ENCODE measurements around the gene SNX27. TPM values are rescaled to one million over a fixed set of nuclear protein-coding genes. Genes with fewer than 3 reads are reported as not detected.
"Not testable (repeated sequence)": the region's sequence is repeated elsewhere in the genome, so short reads cannot be mapped to it uniquely, and the experiment has no call there.

Gene SNX27
- total RNA-seq, 1 donor from 2014 or later: 50.0 TPM

DNA sequence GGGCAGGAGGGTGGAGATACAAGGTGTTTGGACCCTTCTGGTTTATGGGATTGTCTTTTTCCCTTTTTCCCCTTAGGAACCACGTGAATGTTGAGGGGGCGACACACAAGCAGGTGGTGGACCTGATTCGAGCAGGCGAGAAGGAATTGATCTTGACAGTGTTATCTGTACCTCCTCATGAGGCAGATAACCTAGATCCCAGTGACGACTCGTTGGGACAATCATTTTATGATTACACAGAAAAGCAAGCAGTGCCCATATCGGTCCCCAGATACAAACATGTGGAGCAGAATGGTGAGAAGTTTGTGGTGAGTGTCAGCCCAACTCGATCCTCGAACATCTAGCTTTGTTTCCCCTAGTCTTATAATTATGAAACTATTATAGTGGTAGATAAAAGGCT, 27.0 kb downstream of the SNX27 start:
- TF ChIP-seq, protein P1, sequence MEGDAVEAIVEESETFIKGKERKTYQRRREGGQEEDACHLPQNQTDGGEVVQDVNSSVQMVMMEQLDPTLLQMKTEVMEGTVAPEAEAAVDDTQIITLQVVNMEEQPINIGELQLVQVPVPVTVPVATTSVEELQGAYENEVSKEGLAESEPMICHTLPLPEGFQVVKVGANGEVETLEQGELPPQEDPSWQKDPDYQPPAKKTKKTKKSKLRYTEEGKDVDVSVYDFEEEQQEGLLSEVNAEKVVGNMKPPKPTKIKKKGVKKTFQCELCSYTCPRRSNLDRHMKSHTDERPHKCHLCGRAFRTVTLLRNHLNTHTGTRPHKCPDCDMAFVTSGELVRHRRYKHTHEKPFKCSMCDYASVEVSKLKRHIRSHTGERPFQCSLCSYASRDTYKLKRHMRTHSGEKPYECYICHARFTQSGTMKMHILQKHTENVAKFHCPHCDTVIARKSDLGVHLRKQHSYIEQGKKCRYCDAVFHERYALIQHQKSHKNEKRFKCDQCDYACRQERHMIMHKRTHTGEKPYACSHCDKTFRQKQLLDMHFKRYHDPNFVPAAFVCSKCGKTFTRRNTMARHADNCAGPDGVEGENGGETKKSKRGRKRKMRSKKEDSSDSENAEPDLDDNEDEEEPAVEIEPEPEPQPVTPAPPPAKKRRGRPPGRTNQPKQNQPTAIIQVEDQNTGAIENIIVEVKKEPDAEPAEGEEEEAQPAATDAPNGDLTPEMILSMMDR (IDR thresholded peaks at IDR 0.05; ENCODE audit: unreplicated experiment): no peak
- no peak for DNase-seq (ENCODE audit: low spot score, unreplicated experiment)
- H3K27me3 Mint-ChIP-seq: no peaks in the 10 kb centered on the region
- peaks cover 7% of the 10 kb centered on the region for H3K36me3 Mint-ChIP-seq (ENCODE audit: insufficient read depth)
- H3K4me3 Mint-ChIP-seq (ENCODE audit: low read depth): peak overlapping the region; percentile 3
- H3K27ac Mint-ChIP-seq: peak overlapping the region; percentile 34
- no peaks in the 10 kb centered on the region for H3K9me3 Mint-ChIP-seq (ENCODE audit: low read depth)
- peaks cover 28% of the 10 kb centered on the region for H3K4me1 Mint-ChIP-seq (ENCODE audit: low read depth)

DNA sequence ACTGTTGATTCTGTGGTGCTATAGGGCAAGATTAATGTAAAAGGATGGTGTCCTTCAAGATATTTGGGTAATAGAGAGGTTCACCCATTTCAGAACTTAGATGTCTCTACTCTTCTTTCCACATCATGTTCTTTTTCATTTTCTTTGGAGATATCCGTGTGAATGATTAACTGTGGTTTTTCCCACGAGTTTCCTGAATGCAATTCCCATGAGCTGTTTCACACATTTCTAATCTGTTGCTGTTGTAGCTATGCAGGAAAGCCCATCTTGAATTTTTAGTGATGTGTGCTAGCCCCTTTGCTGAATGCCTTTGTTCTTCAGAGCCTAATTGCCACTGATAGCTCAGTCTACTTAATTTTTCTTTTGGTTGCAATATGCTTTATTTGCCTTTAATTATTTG, 27.6 kb downstream of the SNX27 start:
- Mint-ChIP-seq H3K27me3 (no peaks in the 10 kb centered on the region), H3K36me3 (ENCODE audit: insufficient read depth) (peaks cover 7% of the 10 kb centered on the region), H3K4me3 (ENCODE audit: low read depth) (peak overlapping the region; percentile 3), H3K27ac (no peak overlapping the region), H3K9me3 (ENCODE audit: low read depth) (no peaks in the 10 kb centered on the region), H3K4me1 (ENCODE audit: low read depth) (peaks cover 28% of the 10 kb centered on the region)
- no peak for DNase-seq (ENCODE audit: low spot score, unreplicated experiment)
- TF ChIP-seq, protein P1 (IDR thresholded peaks at IDR 0.05; ENCODE audit: unreplicated experiment): no peak

DNA sequence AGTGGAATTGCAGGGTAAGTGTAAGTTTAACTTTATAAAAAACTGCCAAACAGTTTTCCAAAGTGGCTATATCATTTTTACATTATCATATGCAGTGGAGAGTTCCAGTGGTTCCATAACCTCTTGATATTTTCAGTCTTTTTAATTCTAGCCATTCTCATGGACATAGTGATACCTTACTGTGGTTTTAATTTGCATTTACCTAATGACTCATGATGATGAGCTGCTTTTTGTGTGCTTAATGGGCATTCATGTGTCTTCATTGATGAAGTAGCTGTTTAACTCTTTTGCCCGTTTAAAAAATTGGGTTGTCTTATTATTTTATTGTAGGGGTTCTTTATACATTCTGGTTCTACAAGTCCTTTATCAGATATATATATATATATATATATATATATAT, 29.4 kb downstream of the SNX27 start:
- DNase-seq (ENCODE audit: low spot score, unreplicated experiment): no peak

DNA sequence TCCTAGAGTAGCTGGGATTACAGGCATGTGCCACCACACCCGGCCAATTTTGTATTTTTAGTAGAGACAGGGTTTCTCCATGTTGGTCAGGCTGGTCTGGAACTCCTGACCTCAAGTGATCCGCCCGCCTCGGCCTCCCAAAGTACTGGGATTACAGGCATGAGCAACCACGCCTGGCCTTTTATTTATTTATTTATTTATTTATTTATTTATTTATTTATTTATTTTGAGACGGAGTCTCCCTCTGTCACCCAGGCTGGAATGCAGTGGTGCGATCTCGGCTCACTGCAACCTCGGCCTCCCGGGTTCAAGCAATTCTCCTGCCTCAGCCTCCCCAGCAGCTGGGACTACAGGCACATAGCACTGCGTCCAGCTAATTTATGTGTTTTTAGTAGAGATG, 31.2 kb downstream of the SNX27 start:
- not testable (repeated sequence) for H3K27me3 Mint-ChIP-seq; H3K9me3 Mint-ChIP-seq (ENCODE audit: low read depth); DNase-seq (ENCODE audit: low spot score, unreplicated experiment); H3K27ac Mint-ChIP-seq; H3K4me3 Mint-ChIP-seq (ENCODE audit: low read depth)
- peaks cover 22% of the 10 kb centered on the region for H3K4me1 Mint-ChIP-seq (ENCODE audit: low read depth)
- peaks cover 13% of the 10 kb centered on the region for H3K36me3 Mint-ChIP-seq (ENCODE audit: insufficient read depth)

More for the DNA sequence above, 29.4 kb downstream of the SNX27 start:
- peaks cover 28% of the 10 kb centered on the region for H3K4me1 Mint-ChIP-seq (ENCODE audit: low read depth)
- no peak overlapping the region for H3K27ac Mint-ChIP-seq
- no peak overlapping the region for H3K4me3 Mint-ChIP-seq (ENCODE audit: low read depth)
- no peaks in the 10 kb centered on the region for H3K27me3 Mint-ChIP-seq
- peaks cover 2% of the 10 kb centered on the region for H3K9me3 Mint-ChIP-seq (ENCODE audit: low read depth)
- TF ChIP-seq, protein P1 (IDR thresholded peaks at IDR 0.05; ENCODE audit: unreplicated experiment): no peak
- peaks cover 10% of the 10 kb centered on the region for H3K36me3 Mint-ChIP-seq (ENCODE audit: insufficient read depth)

DNA sequence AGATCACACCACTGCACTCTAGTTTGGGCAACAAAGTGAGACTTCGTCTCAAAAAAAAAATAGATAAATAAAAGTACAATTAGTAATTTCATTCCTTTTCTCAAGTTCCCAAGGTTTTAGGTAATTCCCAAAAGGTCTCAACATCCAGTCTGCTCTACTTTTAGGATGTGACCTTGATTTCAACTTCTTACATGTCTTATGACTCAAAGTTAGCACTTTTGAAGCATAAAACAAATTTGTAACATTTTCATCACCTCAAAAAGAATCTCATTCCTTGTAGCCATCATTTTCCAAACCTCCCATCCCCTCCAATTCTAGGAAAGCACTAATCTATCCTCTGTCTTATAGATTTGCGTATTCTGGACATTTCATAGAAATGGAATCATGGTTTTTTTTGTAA, 32.2 kb downstream of the SNX27 start:
- H3K27ac Mint-ChIP-seq: no peak overlapping the region
- TF ChIP-seq, protein P1 (IDR thresholded peaks at IDR 0.05; ENCODE audit: unreplicated experiment): no peak
- no peak for DNase-seq (ENCODE audit: low spot score, unreplicated experiment)
- H3K4me3 Mint-ChIP-seq (ENCODE audit: low read depth): no peak overlapping the region
- H3K4me1 Mint-ChIP-seq (ENCODE audit: low read depth): peaks cover 12% of the 10 kb centered on the region
- H3K9me3 Mint-ChIP-seq (ENCODE audit: low read depth): peaks cover 5% of the 10 kb centered on the region
- H3K36me3 Mint-ChIP-seq (ENCODE audit: insufficient read depth): peaks cover 13% of the 10 kb centered on the region
- H3K27me3 Mint-ChIP-seq: no peaks in the 10 kb centered on the region

DNA sequence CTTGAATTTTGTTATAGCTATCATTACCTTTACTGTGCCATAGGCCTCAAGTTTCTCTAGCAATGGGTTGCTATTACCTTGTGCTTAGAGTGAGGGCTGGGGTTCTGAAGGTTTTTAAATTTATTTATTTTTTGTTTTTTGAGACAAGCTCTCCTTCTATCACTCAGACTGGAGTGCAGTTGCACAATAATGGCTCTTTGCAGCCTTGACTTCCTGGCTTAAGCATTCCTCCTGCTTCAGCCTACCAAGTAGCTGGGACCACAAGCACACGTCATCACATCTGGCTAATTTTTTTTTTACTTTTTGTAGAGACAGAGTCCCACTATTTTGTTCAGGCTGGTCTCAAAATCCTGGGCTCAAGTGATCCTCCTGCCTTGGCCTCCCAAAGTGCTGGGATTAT, 41.5 kb downstream of the SNX27 start:
- Mint-ChIP-seq H3K4me1 (ENCODE audit: low read depth) (peaks cover 14% of the 10 kb centered on the region), H3K9me3 (ENCODE audit: low read depth) (peaks cover 4% of the 10 kb centered on the region), H3K4me3 (ENCODE audit: low read depth) (no peak overlapping the region), H3K27ac (no peak overlapping the region), H3K27me3 (no peaks in the 10 kb centered on the region), H3K36me3 (ENCODE audit: insufficient read depth) (peaks cover 31% of the 10 kb centered on the region)
- DNase-seq (ENCODE audit: low spot score, unreplicated experiment): no peak
- TF ChIP-seq, protein P1 (IDR thresholded peaks at IDR 0.05; ENCODE audit: unreplicated experiment): no peak

All from progenitor cell of endocrine pancreas (in vitro differentiated cells).